Subcutaneous abdominal adipose tissue (tissue), 5 donors: ENCODE data around the gene WFIKKN1.
A peak's percentile ranks its signal among the peaks of the same experiment; 100 is the strongest.

ENCODE experiments used
- H3K27ac ChIP-seq: one replicate; pipeline ENCODE4 v1.7.0; 2013; ENCODE audit warnings: low read depth, mild to moderate bottlenecking, inconsistent platforms, low read length, moderate library complexity
- H3K27me3 ChIP-seq, 5 donors: one replicate each; pipeline ENCODE4 v1.7.0; 2013; ENCODE audit warnings: low read length in 5 of 5, inconsistent platforms in 1 of 5; ENCODE audit not compliant: control insufficient read depth in 5 of 5, insufficient read depth in 4 of 5
- H3K36me3 ChIP-seq, 5 donors: one replicate each; pipeline ENCODE4 v1.7.0; 2013; ENCODE audit warnings: low read length in 5 of 5; ENCODE audit not compliant: control insufficient read depth in 5 of 5, insufficient read depth in 5 of 5
- H3K4me1 ChIP-seq, 5 donors: one replicate each; pipeline ENCODE4 v1.7.0; 2013; ENCODE audit warnings: low read length in 5 of 5, mild to moderate bottlenecking in 3 of 5, moderate library complexity in 1 of 5; ENCODE audit not compliant: control insufficient read depth in 5 of 5, insufficient read depth in 5 of 5
- H3K4me3 ChIP-seq, 5 donors: one replicate each; pipeline ENCODE4 v1.7.0; 2013; ENCODE audit warnings: low read length in 5 of 5, low read depth in 1 of 5
- H3K9ac ChIP-seq, 5 donors: one replicate each; pipeline ENCODE4 v1.7.0; 2013; ENCODE audit warnings: low read length in 5 of 5, mild to moderate bottlenecking in 4 of 5, moderate library complexity in 3 of 5
- H3K9me3 ChIP-seq, 5 donors: one replicate each; pipeline ENCODE4 v1.7.0; 2013; ENCODE audit warnings: low read length in 5 of 5; ENCODE audit not compliant: control insufficient read depth in 5 of 5
- donor health status: healthy.
- donor health status: healthy.
- donor health status: healthy.
- donor health status: healthy.
- donor health status: healthy.

WFIKKN1 gene

GRCh38 chr16:682493-683395 lies 52.0 kb downstream of the WFIKKN1 start:
- peaks cover 4 to 65% (median 51%) of the 10 kb centered on the region in 5 donors for H3K4me1 ChIP-seq
- no peaks in the 10 kb centered on the region for H3K27me3 ChIP-seq
- H3K36me3 ChIP-seq: peaks cover 0 to 34% (median 29%) of the 10 kb centered on the region in 5 donors
- H3K9ac ChIP-seq: peak overlapping the region in 3 of 5 donors; percentile 24 to 71 (median 62)
- H3K4me3 ChIP-seq: peak overlapping the region in 2 of 5 donors; percentile 68 to 78
- no peaks in the 10 kb centered on the region for H3K9me3 ChIP-seq
- H3K27ac ChIP-seq: peak overlapping the region; percentile 37

- H3K27ac ChIP-seq: peak overlapping the region; percentile 37
- peaks cover 4 to 68% (median 51%) of the 10 kb centered on the region in 5 donors for H3K4me1 ChIP-seq
- no peaks in the 10 kb centered on the region for H3K9me3 ChIP-seq
- H3K27me3 ChIP-seq: no peaks in the 10 kb centered on the region
- peaks cover 0 to 35% (median 31%) of the 10 kb centered on the region in 5 donors for H3K36me3 ChIP-seq
- peak overlapping the region in 3 of 5 donors; percentile 62 to 71 (median 68) for H3K9ac ChIP-seq
- peak overlapping the region in 4 of 5 donors; percentile 67 to 80 (median 73) for H3K4me3 ChIP-seq
Measured at GRCh38 chr16:683396-684070, 52.7 kb downstream of the WFIKKN1 start.
